Left lung (tissue), 10 donors: ENCODE results near the gene PDZD7. TPM values are rescaled to one million over a fixed set of nuclear protein-coding genes. Genes with fewer than 3 reads are reported as not detected.
A peak's percentile ranks its signal among the peaks of the same experiment; 100 is the strongest.

ENCODE experiments used
- ATAC-seq: fragments of 200-7000 bp; cut with Tn5 transposase; one replicate; pipeline ENCODE4 v1.9.1; 2020; ENCODE audit warnings: moderate library complexity
- DNase-seq, 4 donors: peaks; one replicate each; pipeline ENCODE4 v3.0.0-alpha.2; 2013 to 2020
- H3K27ac ChIP-seq, 2 donors: fragments of 200-600 bp; sonication (generic) in 1 of 2; one replicate each; pipeline versions ENCODE4 v1.5.0 to v1.8.0; 2020 to 2021
- H3K27me3 ChIP-seq, 2 donors: fragments of 200-600 bp; sonication (generic) in 1 of 2; one replicate each; pipeline versions ENCODE4 v1.5.0 to v1.8.0; 2020 to 2021
- H3K36me3 ChIP-seq, 2 donors: fragments of 200-600 bp; sonication (generic) in 1 of 2; one replicate each; pipeline versions ENCODE4 v1.5.0 to v1.8.0; 2020 to 2021
- H3K4me1 ChIP-seq, 2 donors: fragments of 200-600 bp; one replicate each; pipeline ENCODE4 v1.8.0; 2021
- H3K4me3 ChIP-seq, 2 donors: fragments of 200-600 bp; sonication (generic) in 1 of 2; one replicate each; pipeline versions ENCODE4 v1.5.0 to v1.8.0; 2020 to 2021; ENCODE audit warnings: mild to moderate bottlenecking in 1 of 2
- H3K9me3 ChIP-seq, 2 donors: fragments of 200-600 bp; sonication (generic) in 1 of 2; one replicate each; pipeline versions ENCODE4 v1.5.0 to v1.8.0; 2020 to 2021
- CTCF ChIP-seq, 2 donors: fragments of 200-600 bp; sonication (generic) in 1 of 2; IDR thresholded peaks; one replicate each; pipeline versions ENCODE4 v1.5.0 to v1.8.0; 2021; ENCODE audit warnings: antibody characterized with exemption in 2 of 2
- intact Hi-C, 2 donors: fragments of 100-400 bp; cut with DNase I; formaldehyde crosslinking; loops; one replicate each; pipeline versions ENCODE4 v1.11.2 to v1.14.2; 2022
- polyA plus RNA-seq, 6 donors: library from polyadenylated mRNA; unstranded; fragments of 120-200 nt; gene quantifications; one replicate each; pipeline ENCODE4 v1.2.1, GENCODE V29; 2013; ENCODE audit not compliant: insufficient read length in 6 of 6
- total RNA-seq, 2 donors: library from RNA; stranded (reverse); fragmentation: NEBNext Ultra II Directional; extraction: Animal tissue kit (Norgen Biotek cat#: 25700); gene quantifications; one replicate each; pipeline ENCODE4 v1.2.1, GENCODE V29; 2021
- donor health status: DM: no; HTN: yes; CAD: no.
- donor health status: DM: no; HTN: no; CAD: no.

Gene PDZD7
- total and polyA plus RNA-seq, 8 donors: 0.41 to 0.96 (median 0.71) TPM

DNA sequence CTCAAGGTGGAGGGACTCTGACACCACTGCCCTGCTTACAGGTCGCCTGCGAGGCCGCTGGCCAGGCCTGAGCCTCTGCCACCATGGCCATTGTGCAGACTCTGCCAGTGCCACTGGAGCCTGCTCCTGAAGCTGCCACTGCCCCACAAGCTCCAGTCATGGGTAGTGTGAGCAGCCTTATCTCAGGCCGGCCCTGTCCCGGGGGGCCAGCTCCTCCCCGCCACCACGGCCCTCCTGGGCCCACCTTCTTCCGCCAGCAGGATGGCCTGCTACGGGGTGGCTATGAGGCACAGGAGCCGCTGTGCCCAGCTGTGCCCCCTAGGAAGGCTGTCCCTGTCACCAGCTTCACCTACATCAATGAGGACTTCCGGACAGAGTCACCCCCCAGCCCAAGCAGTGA lies 28.5 kb downstream of the PDZD7 start:
- DNase-seq (peak in 1 of 4 donors; percentile 61), ATAC-seq (no peak)
- no peaks in the 10 kb centered on the region for H3K27me3 ChIP-seq
- peaks cover 22 to 47% of the 10 kb centered on the region in 2 donors for H3K4me1 ChIP-seq
- intact Hi-C loops: no loop called here
- H3K9me3 ChIP-seq: no peaks in the 10 kb centered on the region
- peak overlapping the region; percentile 94 to 100 for H3K27ac ChIP-seq
- no peak for TF ChIP-seq CTCF (IDR thresholded peaks at IDR 0.05)
- H3K36me3 ChIP-seq: peaks cover 3 to 52% of the 10 kb centered on the region in 2 donors
- H3K4me3 ChIP-seq: no peak overlapping the region

DNA sequence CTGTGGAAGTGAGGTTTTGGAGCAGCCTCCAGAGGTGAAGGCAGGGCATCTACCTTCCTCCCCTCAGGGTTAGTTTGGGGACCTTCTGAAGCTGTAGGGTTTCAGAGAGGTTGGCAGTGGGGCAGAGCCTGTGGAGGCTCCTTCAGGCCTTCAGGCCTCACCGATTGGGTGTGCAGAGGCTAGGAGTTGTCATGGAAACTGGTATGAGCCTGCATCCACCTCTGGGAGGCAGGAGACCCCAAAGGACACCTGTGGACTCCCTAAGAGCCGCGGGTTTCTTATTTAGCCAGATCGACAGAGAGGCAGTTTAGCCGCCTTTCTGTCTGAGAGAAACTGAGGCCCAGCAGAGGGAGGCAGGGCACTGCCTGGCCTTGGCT lies 29.3 kb downstream of the PDZD7 start:
- ATAC-seq (no peak), DNase-seq (peak in 1 of 4 donors; percentile 2)
- H3K4me3 ChIP-seq: peak overlapping the region in 1 of 2 donors; percentile 90
- H3K36me3 ChIP-seq: peaks cover 3 to 43% of the 10 kb centered on the region in 2 donors
- H3K9me3 ChIP-seq: no peaks in the 10 kb centered on the region
- intact Hi-C loops: no loop called here
- peak overlapping the region; percentile 94 to 100 for H3K27ac ChIP-seq
- no peaks in the 10 kb centered on the region for H3K27me3 ChIP-seq
- TF ChIP-seq CTCF (IDR thresholded peaks at IDR 0.05): no peak
- peaks cover 24 to 46% of the 10 kb centered on the region in 2 donors for H3K4me1 ChIP-seq

DNA sequence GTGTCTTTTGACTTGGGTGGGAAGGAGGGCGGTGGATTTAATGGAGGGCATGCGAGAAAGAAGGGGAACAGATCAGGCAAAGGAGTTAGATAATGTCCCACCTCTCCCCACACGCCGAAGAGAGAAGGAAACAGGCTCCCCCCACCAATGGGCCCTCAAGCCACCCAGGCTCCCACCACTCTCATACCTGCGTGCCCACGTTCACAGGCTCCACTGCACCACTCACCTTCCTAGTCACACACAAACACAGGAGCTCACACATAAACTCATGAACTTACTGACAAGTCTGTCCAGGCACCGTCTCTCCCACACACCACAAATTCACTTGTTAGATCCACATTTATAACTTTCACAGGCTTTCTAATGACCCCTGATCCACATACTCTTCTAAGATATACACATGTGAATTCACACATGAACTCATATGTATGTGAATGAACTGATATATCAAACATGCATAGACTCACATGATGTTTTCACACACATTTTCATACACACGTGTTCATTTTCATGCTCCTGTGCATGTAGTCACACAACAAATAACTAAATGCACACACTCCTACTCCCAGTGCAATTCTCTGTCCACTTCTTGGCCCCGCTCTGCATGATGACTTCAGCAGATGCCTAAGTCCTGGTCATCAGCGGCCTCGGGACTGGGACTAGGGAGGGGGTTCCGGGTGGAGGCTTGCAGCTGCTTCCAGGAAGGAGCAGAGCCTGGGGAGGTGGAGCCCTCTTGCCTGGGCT lies 29.8 kb downstream of the PDZD7 start:
- Histone ChIP-seq H3K4me3 (peak overlapping the region; percentile 54 to 90), H3K27me3 (no peaks in the 10 kb centered on the region), H3K27ac (peak overlapping the region; percentile 94 to 100), H3K9me3 (no peaks in the 10 kb centered on the region), H3K36me3 (peaks cover 3 to 38% of the 10 kb centered on the region in 2 donors), H3K4me1 (peaks cover 28 to 52% of the 10 kb centered on the region in 2 donors)
- ATAC-seq (peak; percentile 14), DNase-seq (peak; percentile 79 to 94 (median 86))
- no peak for TF ChIP-seq CTCF (IDR thresholded peaks at IDR 0.05)
- intact Hi-C loops: no loop called here

GRCh38 chr10:101000127-101000914 lies 30.6 kb downstream of the PDZD7 start:
- Histone ChIP-seq H3K27me3 (no peaks in the 10 kb centered on the region), H3K9me3 (no peaks in the 10 kb centered on the region), H3K4me3 (peak overlapping the region; percentile 54 to 90), H3K4me1 (peaks cover 28 to 52% of the 10 kb centered on the region in 2 donors), H3K27ac (peak overlapping the region; percentile 94 to 100), H3K36me3 (peaks cover 3 to 30% of the 10 kb centered on the region in 2 donors)
- DNase-seq (peak in 1 of 4 donors; percentile 46), ATAC-seq (no peak)
- no peak for TF ChIP-seq CTCF (IDR thresholded peaks at IDR 0.05)
- intact Hi-C loops: no loop called here

GRCh38 chr10:100999742-101000126 lies 31.2 kb downstream of the PDZD7 start, which contains the start of gene LZTS2:
Gene LZTS2 (plus strand): TSS chr10:100999808. CDS start chr10:101002539, 2,731 bp downstream.
- Histone ChIP-seq H3K4me3 (peak within 1 kb of the TSS; percentile 60 to 90), H3K36me3 (peaks cover 0 to 24% of the 10 kb centered on the region in 2 donors), H3K27ac (peak within 1 kb of the TSS; percentile 94 to 100), H3K27me3 (no peaks in the 10 kb centered on the region), H3K9me3 (no peaks in the 10 kb centered on the region), H3K4me1 (peaks cover 28 to 52% of the 10 kb centered on the region in 2 donors)
- intact Hi-C loops: no loop called here
- DNase-seq (no peak), ATAC-seq (no peak)
- no peak for TF ChIP-seq CTCF (IDR thresholded peaks at IDR 0.05)
